ENCODE data around the gene PYGB.

DNA sequence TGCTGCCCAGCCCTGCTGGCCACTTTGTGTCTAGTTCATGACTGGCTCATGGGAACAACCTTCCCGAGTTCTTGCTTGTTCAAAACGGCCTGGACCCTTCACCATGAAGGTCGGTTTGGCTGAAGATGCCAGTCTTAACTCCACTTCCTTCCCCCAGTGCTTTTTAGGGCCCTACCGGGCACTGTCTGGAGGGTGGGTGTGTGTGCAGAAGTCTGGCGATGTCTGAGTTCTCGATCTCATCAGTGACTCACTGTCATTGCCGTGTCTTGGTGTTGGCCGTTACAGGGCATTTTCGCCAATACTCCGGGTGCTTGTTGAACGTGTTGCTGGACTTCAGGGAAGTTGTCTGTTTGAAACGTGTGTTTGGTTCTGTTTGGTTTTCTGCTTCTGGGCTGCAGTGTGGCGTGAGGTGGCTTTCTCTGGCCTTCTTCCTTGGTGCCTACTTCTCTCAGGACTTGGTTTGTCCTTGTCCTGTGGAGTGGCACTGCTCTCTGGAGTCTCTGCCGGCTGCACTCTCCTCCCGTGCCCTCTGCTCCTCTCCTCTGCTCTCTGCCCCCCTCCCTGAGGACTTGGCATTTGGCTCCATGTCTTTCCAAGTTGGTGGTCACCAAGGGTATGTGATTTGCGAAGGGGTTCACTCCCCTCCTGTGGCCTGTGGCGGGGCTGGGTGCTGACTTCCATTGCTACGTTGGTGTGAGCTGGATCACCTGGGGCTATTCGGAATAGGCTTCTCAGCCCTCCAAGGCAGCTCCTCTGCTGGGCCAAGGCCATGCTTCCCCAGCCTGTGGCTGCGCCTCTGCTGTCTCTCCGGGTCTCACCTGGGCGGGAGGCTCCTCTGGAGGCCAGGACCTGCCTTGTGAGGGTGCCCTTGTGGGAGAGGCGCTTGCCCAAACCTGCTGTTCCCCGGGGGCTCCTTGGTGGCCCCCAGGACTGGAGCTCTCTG, 38.2 kb downstream of the PYGB start:
- no peak for TF ChIP-seq POLR2A (IDR thresholded peaks at IDR 0.05)
- TF ChIP-seq, protein P1, sequence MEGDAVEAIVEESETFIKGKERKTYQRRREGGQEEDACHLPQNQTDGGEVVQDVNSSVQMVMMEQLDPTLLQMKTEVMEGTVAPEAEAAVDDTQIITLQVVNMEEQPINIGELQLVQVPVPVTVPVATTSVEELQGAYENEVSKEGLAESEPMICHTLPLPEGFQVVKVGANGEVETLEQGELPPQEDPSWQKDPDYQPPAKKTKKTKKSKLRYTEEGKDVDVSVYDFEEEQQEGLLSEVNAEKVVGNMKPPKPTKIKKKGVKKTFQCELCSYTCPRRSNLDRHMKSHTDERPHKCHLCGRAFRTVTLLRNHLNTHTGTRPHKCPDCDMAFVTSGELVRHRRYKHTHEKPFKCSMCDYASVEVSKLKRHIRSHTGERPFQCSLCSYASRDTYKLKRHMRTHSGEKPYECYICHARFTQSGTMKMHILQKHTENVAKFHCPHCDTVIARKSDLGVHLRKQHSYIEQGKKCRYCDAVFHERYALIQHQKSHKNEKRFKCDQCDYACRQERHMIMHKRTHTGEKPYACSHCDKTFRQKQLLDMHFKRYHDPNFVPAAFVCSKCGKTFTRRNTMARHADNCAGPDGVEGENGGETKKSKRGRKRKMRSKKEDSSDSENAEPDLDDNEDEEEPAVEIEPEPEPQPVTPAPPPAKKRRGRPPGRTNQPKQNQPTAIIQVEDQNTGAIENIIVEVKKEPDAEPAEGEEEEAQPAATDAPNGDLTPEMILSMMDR (IDR thresholded peaks at IDR 0.05), result no peak

Data from prostate gland (tissue), 2 donors.